Activated naive CD4-positive, alpha-beta T cell treated with Interleukin-2 at 50 U/mL for 16 hours (primary cell): ENCODE data around the gene COP1.
"Not testable (repeated sequence)": the region's sequence is repeated elsewhere in the genome, so short reads cannot be mapped to it uniquely, and the experiment has no call there.

Source experiments
- DNase-seq: peaks from one replicate; pipeline ENCODE4 v3.0.0-alpha.2; 2020

COP1 gene

GRCh38 chr1:176032040-176032645, 174.9 kb downstream of the COP1 start:
- no peak for DNase-seq

GRCh38 chr1:176029609-176030008, 177.5 kb downstream of the COP1 start:
- DNase-seq, result no peak

GRCh38 chr1:176029155-176029554, 177.9 kb downstream of the COP1 start:
- no peak for DNase-seq

- peak; percentile 5 for DNase-seq
Measured at GRCh38 chr1:176027934-176028333, 179.2 kb downstream of the COP1 start.

GRCh38 chr1:176022574-176022973, 184.5 kb downstream of the COP1 start:
- DNase-seq, result no peak

- DNase-seq, result no peak
Measured at GRCh38 chr1:176017722-176018121, 189.4 kb downstream of the COP1 start.

- no peak for DNase-seq
Measured at GRCh38 chr1:176009951-176010350, 197.1 kb downstream of the COP1 start.

GRCh38 chr1:176007756-176008389, 199.2 kb downstream of the COP1 start:
- DNase-seq, result not testable (repeated sequence)

- not testable (repeated sequence) for DNase-seq
Measured at GRCh38 chr1:175994660-175995059, 212.4 kb downstream of the COP1 start.

GRCh38 chr1:175992825-175993224, 214.3 kb downstream of the COP1 start:
- not testable (repeated sequence) for DNase-seq

- not testable (repeated sequence) for DNase-seq
Measured at GRCh38 chr1:175992202-175992601, 214.9 kb downstream of the COP1 start.

- DNase-seq, result no peak
Measured at GRCh38 chr1:175984813-175985212, 222.3 kb downstream of the COP1 start.

- DNase-seq, result no peak
Measured at GRCh38 chr1:175984057-175984812, 222.9 kb downstream of the COP1 start.

GRCh38 chr1:175983363-175983762, 223.7 kb downstream of the COP1 start:
- not testable (repeated sequence) for DNase-seq

- DNase-seq, result no peak
Measured at GRCh38 chr1:175981128-175981527, 226.0 kb downstream of the COP1 start.

- DNase-seq, result no peak
Measured at GRCh38 chr1:175978926-175979325, 228.2 kb downstream of the COP1 start.

- DNase-seq, result no peak
Measured at GRCh38 chr1:175978476-175978875, 228.6 kb downstream of the COP1 start.

- no peak for DNase-seq
Measured at GRCh38 chr1:175976865-175977642, 230.0 kb downstream of the COP1 start.

GRCh38 chr1:175969231-175969630, 237.9 kb downstream of the COP1 start:
- no peak for DNase-seq

- no peak for DNase-seq
Measured at GRCh38 chr1:175968486-175969172, 238.5 kb downstream of the COP1 start.

- no peak for DNase-seq
Measured at GRCh38 chr1:175963740-175964139, 243.3 kb downstream of the COP1 start.

- no peak for DNase-seq
Measured at GRCh38 chr1:175960169-175960568, 246.9 kb downstream of the COP1 start.

- DNase-seq, result no peak
Measured at GRCh38 chr1:175951627-175952026, 255.5 kb downstream of the COP1 start.
